ENCODE results near the gene ERG.

GRCh38 chr21:38343691-38344090 is 154.6 kb downstream of the ERG start:
- TF ChIP-seq POLR2A (IDR thresholded peaks at IDR 0.05) = no peak
- no peak for TF ChIP-seq CTCF (IDR thresholded peaks at IDR 0.05)

Data from Peyer's patch (tissue), 4 donors.